Endothelial cell of umbilical vein (primary cell): ENCODE measurements around the gene ABHD18. TPM values are rescaled to one million over a fixed set of nuclear protein-coding genes. Genes with fewer than 3 reads are reported as not detected.

Source experiments
- BruUV-seq: library from RNA; stranded (reverse); fragments of 400-500 nt; replicated peaks from 2 replicates; lab custom pipeline; 2021; lab: Mats Ljungman, UMichigan
- CTCF ChIA-PET: fragments of 300-600, 350-600 bp; sonication (Branson Sonifier 250); formaldehyde crosslinking; loops from one replicate; lab custom pipeline; 2021; ENCODE audit warnings: antibody characterized with exemption, inconsistent platforms; lab: Charles Lee
- POLR2A ChIA-PET: fragments of 300-600, 350-600 bp; sonication (Branson Sonifier 250); formaldehyde crosslinking; loops from one replicate; lab custom pipeline; 2021; ENCODE audit warnings: antibody characterized with exemption, inconsistent platforms; lab: Charles Lee
- DNase-seq: peaks from one replicate; pipeline ENCODE4 v3.0.0-alpha.2; 2011; ENCODE audit warnings: low read depth, low spot score
- FAIRE-seq: peaks from 2 replicates; lab custom pipeline; 2011; peaks lifted over from hg19 to GRCh38; lab: Jason Lieb, UNC
- H2AFZ ChIP-seq: 2 replicates; pipeline ENCODE4 v1.6.0; 2012; ENCODE audit warnings: low read depth, low read length, control low read depth, inconsistent platforms
- H3K27ac ChIP-seq: 2 replicates; pipeline ENCODE4 v1.5.1; 2011; ENCODE audit warnings: low read depth, mild to moderate bottlenecking, control low read depth, low read length, moderate library complexity; ENCODE audit not compliant: insufficient read depth
- H3K27me3 ChIP-seq, 2 experiments: 2 replicates each; pipeline versions ENCODE4 v1.6.0 to v1.6.1; 2011; ENCODE audit warnings: low read length in 2 of 2, mixed read lengths in 1 of 2; ENCODE audit not compliant: control insufficient read depth in 2 of 2, insufficient read depth in 2 of 2
- H3K36me3 ChIP-seq, 2 experiments: 2 replicates in 1 of 2; 3 replicates in 1 of 2; pipeline ENCODE4 v1.5.1; 2011; ENCODE audit warnings: low read length in 2 of 2, mild to moderate bottlenecking in 1 of 2, moderate library complexity in 1 of 2; ENCODE audit not compliant: control insufficient read depth in 2 of 2, insufficient read depth in 2 of 2; ENCODE audit errors: extremely low read depth in 1 of 2
- H3K4me1 ChIP-seq: 3 replicates; pipeline ENCODE4 v1.5.1; 2011; ENCODE audit warnings: mild to moderate bottlenecking, low read length; ENCODE audit not compliant: control insufficient read depth, insufficient read depth; ENCODE audit errors: extremely low read depth
- H3K4me2 ChIP-seq: 2 replicates; pipeline ENCODE4 v1.6.1; 2011; ENCODE audit warnings: low read length, control low read depth, mixed read lengths; ENCODE audit not compliant: insufficient read depth
- H3K4me3 ChIP-seq, 3 experiments: fragments of 200-600 bp in 1 of 3; sonication (generic), shearing (Covaris generic) in 1 of 3; replicated peaks in 1 of 3; 2 replicates each; pipeline ENCODE4 v1.5.1; 2011 to 2016; ENCODE audit warnings: control low read depth in 3 of 3, low read length in 3 of 3, mild to moderate bottlenecking in 2 of 3, inconsistent platforms in 1 of 3, low read depth in 1 of 3, moderate library complexity in 1 of 3; ENCODE audit not compliant: insufficient read depth in 1 of 3
- H3K79me2 ChIP-seq: 2 replicates; pipeline ENCODE4 v1.6.0; 2012; ENCODE audit warnings: low read length, inconsistent platforms; ENCODE audit not compliant: control insufficient read depth, insufficient read depth
- H3K9ac ChIP-seq: replicated peaks from 2 replicates; pipeline ENCODE3; 2011; ENCODE audit warnings: low read length, control low read depth; ENCODE audit not compliant: insufficient read depth; ENCODE audit errors: extremely low read depth
- H3K9me1 ChIP-seq: replicated peaks from 3 replicates; pipeline ENCODE4 v1.6.0; 2011; ENCODE audit warnings: mild to moderate bottlenecking, low read length; ENCODE audit not compliant: control insufficient read depth, insufficient read depth; ENCODE audit errors: extremely low read depth
- H3K9me3 ChIP-seq: replicated peaks from 2 replicates; pipeline ENCODE4 v1.5.1; 2012; ENCODE audit warnings: low read length, inconsistent platforms; ENCODE audit not compliant: control insufficient read depth, insufficient read depth
- H4K20me1 ChIP-seq: replicated peaks from 2 replicates; pipeline ENCODE3; 2011; ENCODE audit warnings: mild to moderate bottlenecking, low read length; ENCODE audit not compliant: control insufficient read depth, insufficient read depth; ENCODE audit errors: extremely low read depth
- EZH2 ChIP-seq: IDR thresholded peaks from 2 replicates; pipeline ENCODE4 v1.6.1; 2012; ENCODE audit warnings: borderline replicate concordance, low read depth, mild to moderate bottlenecking, moderate library complexity, low read length, inconsistent platforms; ENCODE audit not compliant: severe bottlenecking
- FOS ChIP-seq: IDR thresholded peaks from 2 replicates; pipeline ENCODE4 v1.6.1; 2011; ENCODE audit warnings: mild to moderate bottlenecking, low read length, moderate library complexity, borderline replicate concordance; ENCODE audit not compliant: insufficient read depth
- GATA2 ChIP-seq: IDR thresholded peaks from 2 replicates; pipeline ENCODE4 v1.7.0; 2011; ENCODE audit warnings: low read depth, mild to moderate bottlenecking, moderate library complexity, mixed read lengths, low read length; ENCODE audit not compliant: insufficient read length, insufficient read depth
- JUN ChIP-seq: IDR thresholded peaks from 2 replicates; pipeline ENCODE4 v1.6.1; 2011; ENCODE audit warnings: borderline replicate concordance, low read depth; ENCODE audit not compliant: insufficient read length, insufficient read depth
- MYC ChIP-seq: IDR thresholded peaks from one replicate; pipeline ENCODE4 v1.6.1; 2011; ENCODE audit warnings: mild to moderate bottlenecking, low read depth, low read length
- POLR2A ChIP-seq: IDR thresholded peaks from 2 replicates; pipeline ENCODE4 v1.6.1; 2012; ENCODE audit warnings: low read depth, mild to moderate bottlenecking, control low read depth, low read length
- POLR2AphosphoS5 ChIP-seq: IDR thresholded peaks from 2 replicates; pipeline ENCODE4 v1.6.1; 2012; ENCODE audit warnings: low read depth, mild to moderate bottlenecking, control low read depth, low read length, moderate library complexity; ENCODE audit not compliant: insufficient read depth
- dilution Hi-C: fragments of 300-500 bp; cut with MboI; formaldehyde crosslinking; loops from one replicate; pipeline ENCODE4 v1.15.0; 2019; ENCODE audit warnings: low sequenced_read_pairs; ENCODE audit not compliant: extremely low pct_ligation_motif_present
- intact Hi-C: fragments of 100-400 bp; cut with micrococcal nuclease; formaldehyde crosslinking; loops from one replicate; pipeline ENCODE4 v1.10.0; 2022
- polyA plus RNA-seq, 4 experiments: library from polyadenylated mRNA; depleted of rRNA in 3 of 4; stranded (reverse) in 3 of 4; unstranded in 1 of 4; fragments of >200 nt; gene quantifications; 2 replicates each; pipeline versions ENCODE4 v1.2.1 to v1.2.3, GENCODE V29; 2011 to 2012; ENCODE audit warnings: missing spikeins in 1 of 4
- total RNA-seq: library from RNA; stranded (reverse); gene quantifications from 2 replicates; pipeline ENCODE4 v1.2.3, GENCODE V29; 2021
- TF ChIP-seq, protein P1 (sequence below), 2 donors: IDR thresholded peaks; 1 replicate in 1 of 2; 2 replicates in 1 of 2; pipeline ENCODE4 v1.5.1; 2011; ENCODE audit warnings: low read length in 2 of 2, mild to moderate bottlenecking in 2 of 2, moderate library complexity in 2 of 2, control low read depth in 1 of 2, inconsistent platforms in 1 of 2, low read depth in 1 of 2; ENCODE audit not compliant: insufficient read depth in 1 of 2; ENCODE audit errors: extremely low read depth in 1 of 2
- TF ChIP-seq, protein P2 (sequence below): IDR thresholded peaks from 2 replicates; pipeline ENCODE4 v1.6.1; 2011; ENCODE audit not compliant: insufficient read depth, insufficient read length

Gene ABHD18
- total and polyA plus RNA-seq, 2 donors (not counting 3 experiments of a cell fraction or from before 2014, with no cell fraction given) = 2.4 to 9.1 TPM

DNA sequence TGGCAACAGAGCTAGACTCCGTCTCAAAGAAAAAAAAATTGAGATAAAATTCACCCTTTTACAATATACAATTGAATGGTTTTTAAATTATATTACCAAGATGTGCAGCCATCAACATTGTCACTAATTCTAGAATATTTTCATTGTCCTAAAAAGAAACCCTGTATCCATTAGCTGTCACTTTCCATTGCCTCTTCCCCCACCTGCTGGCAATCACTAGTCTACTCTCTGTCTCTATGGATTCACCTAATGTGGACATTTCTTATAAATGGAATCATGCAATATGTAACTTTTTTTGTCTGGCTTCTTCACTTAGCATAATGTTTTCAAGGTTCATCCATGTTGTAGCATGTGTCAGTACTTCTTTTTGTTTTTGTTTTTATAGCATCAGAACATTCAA, 20.8 kb downstream of the ABHD18 start:
- Histone ChIP-seq H3K4me3 (no peak overlapping the region), H3K9me3 (no peaks in the 10 kb centered on the region), H3K9me1 (no peaks in the 10 kb centered on the region), H3K27me3 (no peaks in the 10 kb centered on the region), H3K4me1 (no peaks in the 10 kb centered on the region), H3K27ac (no peak overlapping the region), H3K79me2 (no peaks in the 10 kb centered on the region), H3K4me2 (no peak overlapping the region), H3K9ac (no peak overlapping the region), H2AFZ (no peak overlapping the region), H3K36me3 (no peaks in the 10 kb centered on the region), H4K20me1 (no peaks in the 10 kb centered on the region)
- intact Hi-C loops (no loop called here), dilution Hi-C loops (no loop called here)
- BruUV-seq = no TSS peak
- DNase-seq = no peak
- FAIRE-seq = no peak
- ChIA-PET POLR2A (no interaction called here), CTCF (no interaction called here)
- TF ChIP-seq POLR2AphosphoS5 (no peak), MYC (no peak), POLR2A (no peak), FOS (no peak), JUN (no peak), EZH2 (no peak), GATA2 (no peak)
- TF ChIP-seq, protein P1, sequence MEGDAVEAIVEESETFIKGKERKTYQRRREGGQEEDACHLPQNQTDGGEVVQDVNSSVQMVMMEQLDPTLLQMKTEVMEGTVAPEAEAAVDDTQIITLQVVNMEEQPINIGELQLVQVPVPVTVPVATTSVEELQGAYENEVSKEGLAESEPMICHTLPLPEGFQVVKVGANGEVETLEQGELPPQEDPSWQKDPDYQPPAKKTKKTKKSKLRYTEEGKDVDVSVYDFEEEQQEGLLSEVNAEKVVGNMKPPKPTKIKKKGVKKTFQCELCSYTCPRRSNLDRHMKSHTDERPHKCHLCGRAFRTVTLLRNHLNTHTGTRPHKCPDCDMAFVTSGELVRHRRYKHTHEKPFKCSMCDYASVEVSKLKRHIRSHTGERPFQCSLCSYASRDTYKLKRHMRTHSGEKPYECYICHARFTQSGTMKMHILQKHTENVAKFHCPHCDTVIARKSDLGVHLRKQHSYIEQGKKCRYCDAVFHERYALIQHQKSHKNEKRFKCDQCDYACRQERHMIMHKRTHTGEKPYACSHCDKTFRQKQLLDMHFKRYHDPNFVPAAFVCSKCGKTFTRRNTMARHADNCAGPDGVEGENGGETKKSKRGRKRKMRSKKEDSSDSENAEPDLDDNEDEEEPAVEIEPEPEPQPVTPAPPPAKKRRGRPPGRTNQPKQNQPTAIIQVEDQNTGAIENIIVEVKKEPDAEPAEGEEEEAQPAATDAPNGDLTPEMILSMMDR (IDR thresholded peaks at IDR 0.05; ENCODE audit: extremely low read depth in 1 of 2, insufficient read depth in 1 of 2, low read depth in 1 of 2, low read length in 2 of 2) = no peak
- TF ChIP-seq, protein P2, sequence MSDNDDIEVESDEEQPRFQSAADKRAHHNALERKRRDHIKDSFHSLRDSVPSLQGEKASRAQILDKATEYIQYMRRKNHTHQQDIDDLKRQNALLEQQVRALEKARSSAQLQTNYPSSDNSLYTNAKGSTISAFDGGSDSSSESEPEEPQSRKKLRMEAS = no peak
